Smooth muscle cell of trachea (primary cell): ENCODE results near the gene NAGLU. TPM values are rescaled to one million over a fixed set of nuclear protein-coding genes. Genes with fewer than 3 reads are reported as not detected.

Experiments used
- total RNA-seq: library from RNA; depleted of rRNA; stranded (reverse); fragments of >200 nt; gene quantifications from 2 replicates; pipeline ENCODE4 v1.2.1, GENCODE V29; 2014

Gene NAGLU
- 60.9 and 61.7 TPM in 2 replicates for total RNA-seq

DNA sequence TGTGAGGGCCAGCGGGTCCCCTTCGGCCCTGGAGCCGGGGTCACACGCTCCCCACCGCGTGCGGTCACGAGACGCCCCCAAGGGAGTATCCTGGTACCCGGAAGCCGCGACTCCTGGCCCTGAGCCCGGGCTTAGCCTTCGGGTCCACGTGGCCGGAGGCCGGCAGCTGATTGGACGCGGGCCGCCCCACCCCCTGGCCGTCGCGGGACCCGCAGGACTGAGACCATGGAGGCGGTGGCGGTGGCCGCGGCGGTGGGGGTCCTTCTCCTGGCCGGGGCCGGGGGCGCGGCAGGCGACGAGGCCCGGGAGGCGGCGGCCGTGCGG lies at the start of gene NAGLU:
NAGLU (plus strand) TSS at position 194 of the 324 bp plus-strand sequence; CDS start at position 226, 32 bp downstream.

DNA sequence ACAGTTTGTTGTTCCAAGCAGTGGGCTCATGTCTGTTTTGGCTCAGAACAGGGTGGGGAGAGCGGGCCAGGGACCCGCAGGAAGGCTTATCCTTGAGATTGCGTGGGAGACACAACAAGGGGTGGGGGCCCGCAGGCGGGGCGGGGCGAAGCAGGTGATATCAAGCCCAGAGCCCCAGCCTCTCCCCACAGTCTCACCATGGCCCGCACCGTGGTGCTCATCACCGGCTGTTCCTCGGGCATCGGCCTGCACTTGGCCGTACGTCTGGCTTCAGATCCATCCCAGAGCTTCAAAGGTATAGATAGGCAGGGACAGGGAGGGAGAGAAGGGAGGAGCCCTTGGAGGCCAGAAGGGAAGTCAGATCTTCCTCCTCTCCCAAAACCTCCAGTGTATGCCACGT lies 16.7 kb downstream of the NAGLU start, which contains the start of gene HSD17B1:
HSD17B1 (plus strand) TSS at position 188 of the 400 bp plus-strand sequence; CDS start at position 199, 11 bp downstream.

DNA sequence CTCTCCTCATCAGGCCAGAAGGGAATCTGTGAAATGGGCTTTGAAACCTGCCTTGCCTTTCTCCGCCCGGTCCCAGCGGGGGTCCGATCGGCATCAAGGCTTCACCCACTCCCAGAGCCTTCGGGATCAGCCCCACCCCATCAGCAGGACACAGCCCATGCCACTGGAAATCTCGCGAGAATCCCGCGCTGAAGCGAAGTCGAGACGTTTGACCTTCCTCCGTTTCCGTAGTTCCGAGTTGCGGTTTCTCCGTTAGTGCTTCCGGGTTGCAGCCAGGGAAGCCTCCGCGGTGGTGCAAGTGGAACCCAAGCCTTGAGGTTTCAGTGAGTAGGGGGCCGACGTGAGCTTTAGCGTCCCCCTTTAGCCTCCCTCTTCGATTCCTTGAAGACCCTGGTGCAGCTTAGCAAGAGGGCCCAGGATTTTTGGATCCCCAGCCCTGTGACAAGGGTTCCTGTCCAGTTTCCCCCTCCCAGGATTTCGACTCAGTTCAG lies 25.9 kb downstream of the NAGLU start, which contains the start of gene COASY:
COASY (plus strand) TSS at position 252 of the 491 bp plus-strand sequence. CDS start 475 bp downstream, outside the sequence.

DNA sequence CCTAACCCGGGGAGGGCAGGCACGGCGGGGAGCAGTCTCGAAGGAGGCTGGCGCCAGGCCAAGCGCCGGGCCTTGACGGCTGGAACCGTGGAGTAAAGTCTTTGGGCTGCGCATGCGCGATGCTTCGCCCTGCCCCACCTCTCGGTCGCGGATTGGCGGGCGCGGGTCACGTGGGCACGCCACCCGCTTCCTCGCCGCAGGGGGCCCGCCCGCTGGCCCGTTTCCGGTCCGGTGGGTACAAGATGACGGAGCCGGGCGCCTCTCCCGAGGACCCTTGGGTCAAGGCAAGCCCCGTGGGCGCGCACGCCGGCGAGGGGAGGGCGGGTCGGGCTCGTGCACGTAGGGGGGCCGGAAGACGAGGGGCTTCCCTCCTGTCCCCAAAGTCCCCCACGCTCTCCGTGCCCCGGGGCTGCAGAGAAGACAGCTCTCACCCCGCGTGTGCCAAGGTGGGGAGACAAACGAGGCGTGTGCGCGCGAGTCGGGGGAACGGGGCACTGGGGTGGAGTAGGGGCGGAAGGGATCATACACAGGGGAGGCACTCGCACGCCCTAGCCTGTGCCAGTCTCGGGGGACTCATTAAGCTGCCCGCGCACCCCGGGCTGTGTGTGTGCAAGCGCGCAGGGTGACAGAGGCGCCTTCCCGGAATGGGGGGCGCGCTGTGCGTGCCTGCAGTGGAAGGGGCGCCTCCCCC lies 31.0 kb downstream of the NAGLU start, which contains the start of gene MLX:
MLX (plus strand) TSS at position 218 of the 691 bp plus-strand sequence; CDS start at position 243, 25 bp downstream.

DNA sequence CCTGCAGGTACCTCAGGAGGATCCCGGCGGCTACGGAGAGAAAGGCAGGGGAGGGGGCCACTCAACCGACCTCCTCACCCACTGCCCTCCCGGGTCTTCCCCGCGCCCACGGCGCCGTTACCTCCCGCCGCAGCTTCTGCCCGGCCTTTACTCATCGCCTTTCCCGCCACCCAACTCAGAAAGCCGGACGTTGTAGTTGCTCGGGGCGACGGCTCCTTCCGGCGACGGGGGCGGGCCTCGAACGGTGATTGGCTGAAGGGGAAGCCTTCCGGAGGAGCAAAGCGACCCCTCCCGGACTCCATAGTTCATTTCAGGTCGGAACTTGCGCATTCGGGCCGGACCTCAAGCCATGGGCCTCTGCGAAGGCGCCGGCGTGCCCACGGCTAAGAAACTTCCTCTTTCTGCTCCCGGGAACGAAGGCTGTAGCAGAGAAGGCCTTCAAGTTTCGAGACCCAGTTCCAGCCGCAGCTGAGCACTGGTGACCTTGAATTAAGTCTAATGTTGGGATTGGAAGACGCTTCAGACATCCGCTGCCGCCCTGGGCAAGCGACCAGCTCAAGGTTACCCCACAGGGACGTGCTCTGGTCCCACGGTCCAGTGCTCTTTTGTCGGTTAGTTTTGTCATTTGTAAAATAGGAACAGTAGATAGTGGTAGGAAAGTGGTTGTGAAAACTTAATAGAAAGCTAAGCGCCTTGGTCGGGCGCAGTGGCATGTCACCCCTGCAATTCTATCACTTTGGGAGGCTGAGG lies 41.7 kb downstream of the NAGLU start, which contains the start of gene PSMC3IP:
PSMC3IP (minus strand) TSS at position 198 of the 750 bp plus-strand sequence; CDS start at position 155, 43 bp downstream.

Other genes with a start within 250 kb of the NAGLU start
- 23.0 and 67.6 TPM in 2 replicates for gene STAT5A, start 247.7 kb upstream of the NAGLU start, total RNA-seq
- 87.0 and 146 TPM in 2 replicates for gene STAT3, start 147.8 kb upstream of the NAGLU start, total RNA-seq
- gene CAVIN1, start 113.0 kb upstream of the NAGLU start, total RNA-seq: 586 and 703 TPM in 2 replicates
- 55.3 and 73.6 TPM in 2 replicates for gene ATP6V0A1, start 77.4 kb upstream of the NAGLU start, total RNA-seq
- 1.5 and 1.8 TPM in 2 replicates for gene HSD17B1, start 16.7 kb downstream of the NAGLU start, total RNA-seq
- 18.5 and 25.1 TPM in 2 replicates for gene COASY, start 25.9 kb downstream of the NAGLU start, total RNA-seq
- 32.9 and 36.7 TPM in 2 replicates for gene MLX, start 30.9 kb downstream of the NAGLU start, total RNA-seq
- gene PSMC3IP, start 41.5 kb downstream of the NAGLU start, total RNA-seq: 3.1 and 5.5 TPM in 2 replicates
- 50.0 and 76.7 TPM in 2 replicates for gene RETREG3, start 73.1 kb downstream of the NAGLU start, total RNA-seq
- 28.5 and 31.8 TPM in 2 replicates for gene TUBG1, start 73.4 kb downstream of the NAGLU start, total RNA-seq
- gene TUBG2, start 123.0 kb downstream of the NAGLU start, total RNA-seq: 12.2 and 12.7 TPM in 2 replicates
- 22.3 and 28.7 TPM in 2 replicates for gene PLEKHH3, start 140.8 kb downstream of the NAGLU start, total RNA-seq
- gene CCR10, start 145.6 kb downstream of the NAGLU start, total RNA-seq: 6.3 and 6.4 TPM in 2 replicates
- gene CNTNAP1, start 146.3 kb downstream of the NAGLU start, total RNA-seq: 43.6 and 45.0 TPM in 2 replicates
- 25.6 and 28.1 TPM in 2 replicates for gene EZH1, start 208.8 kb downstream of the NAGLU start, total RNA-seq
- not detected in 2 replicates for gene RAMP2, start 225.0 kb downstream of the NAGLU start, total RNA-seq
- 53.6 and 67.3 TPM in 2 replicates for gene VPS25, start 237.2 kb downstream of the NAGLU start, total RNA-seq
- 0.29 and 0.33 TPM in 2 replicates for gene WNK4, start 244.4 kb downstream of the NAGLU start, total RNA-seq